Lung microvascular endothelial cell (primary cell): ENCODE results near the gene MSANTD2. TPM values are rescaled to one million over a fixed set of nuclear protein-coding genes. Genes with fewer than 3 reads are reported as not detected.
A peak's percentile ranks its signal among the peaks of the same experiment; 100 is the strongest.

Experiments
- DNase-seq, 2 donors: peaks; one replicate each; pipeline versions ENCODE4 v3.0.0 to v3.0.0-alpha.2; 2010; ENCODE audit warnings: low read depth in 2 of 2
- total RNA-seq: library from RNA; depleted of rRNA; stranded (reverse); fragments of >200 nt; gene quantifications from 2 replicates; pipeline ENCODE4 v1.2.1, GENCODE V29; 2014

The MSANTD2 gene
- total RNA-seq, 1 donor from 2014 or later: 5.6 TPM

DNA sequence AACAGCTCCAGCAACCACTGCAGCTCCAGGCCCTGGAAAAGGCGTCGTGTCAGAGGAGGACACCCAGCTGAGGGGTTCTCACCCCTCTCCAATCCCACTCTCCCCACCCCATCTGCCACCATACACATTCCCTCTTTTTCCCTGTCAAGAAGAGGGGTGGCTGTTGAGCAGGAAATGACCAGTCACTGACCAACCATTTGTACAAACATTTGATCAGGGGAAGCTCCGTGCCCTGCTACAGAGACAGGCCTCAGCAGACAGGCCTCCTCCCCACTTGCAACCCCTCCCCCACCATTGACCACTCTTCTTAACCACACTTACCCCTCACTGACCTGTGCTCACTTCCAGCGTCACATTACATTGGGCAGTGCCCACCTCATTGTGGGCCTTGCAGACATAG, 45.9 kb downstream of the MSANTD2 start:
- DNase-seq: peak in 1 of 2 donors; percentile 49

DNA sequence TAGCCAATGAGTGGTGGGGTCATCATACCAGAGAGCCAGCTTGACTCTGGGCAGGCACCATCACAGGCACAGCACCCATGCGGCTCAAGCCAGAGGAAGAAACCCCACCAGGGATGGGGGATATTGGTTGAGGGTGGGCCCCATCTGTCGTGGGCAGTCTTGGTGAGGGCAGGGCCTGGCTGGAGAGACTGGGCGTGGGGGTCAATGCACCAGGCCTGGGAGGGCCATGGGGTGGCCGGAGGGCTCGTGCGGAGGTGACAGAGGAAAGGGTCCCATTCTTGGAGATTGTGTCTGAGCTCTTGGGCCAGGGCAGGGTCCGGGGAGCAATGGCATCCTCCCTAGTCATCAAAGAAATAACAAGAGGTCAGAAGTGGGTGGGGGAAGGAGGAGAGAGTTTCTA, 46.6 kb downstream of the MSANTD2 start:
- no peak for DNase-seq

DNA sequence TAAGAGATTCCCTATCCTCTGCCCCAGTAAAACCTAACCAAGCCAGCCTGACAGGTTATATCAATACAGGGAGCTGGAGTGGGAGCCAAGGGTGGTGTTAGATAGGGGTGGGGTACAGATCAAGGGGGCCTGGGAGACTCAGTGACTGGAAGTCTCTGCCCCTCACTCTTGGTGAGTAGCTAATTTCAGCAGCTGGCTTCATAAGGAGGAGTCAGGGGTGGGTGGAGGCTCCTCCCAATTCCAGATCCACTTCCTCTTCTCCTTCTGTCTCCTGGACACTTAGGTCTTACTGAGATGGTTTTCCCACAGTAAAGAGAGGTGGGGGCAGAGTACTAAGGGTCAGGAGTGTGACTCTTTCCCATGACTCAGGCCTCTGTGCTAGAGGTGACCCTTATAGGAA, 47.0 kb downstream of the MSANTD2 start:
- DNase-seq: peak in 1 of 2 donors; percentile 41

DNA sequence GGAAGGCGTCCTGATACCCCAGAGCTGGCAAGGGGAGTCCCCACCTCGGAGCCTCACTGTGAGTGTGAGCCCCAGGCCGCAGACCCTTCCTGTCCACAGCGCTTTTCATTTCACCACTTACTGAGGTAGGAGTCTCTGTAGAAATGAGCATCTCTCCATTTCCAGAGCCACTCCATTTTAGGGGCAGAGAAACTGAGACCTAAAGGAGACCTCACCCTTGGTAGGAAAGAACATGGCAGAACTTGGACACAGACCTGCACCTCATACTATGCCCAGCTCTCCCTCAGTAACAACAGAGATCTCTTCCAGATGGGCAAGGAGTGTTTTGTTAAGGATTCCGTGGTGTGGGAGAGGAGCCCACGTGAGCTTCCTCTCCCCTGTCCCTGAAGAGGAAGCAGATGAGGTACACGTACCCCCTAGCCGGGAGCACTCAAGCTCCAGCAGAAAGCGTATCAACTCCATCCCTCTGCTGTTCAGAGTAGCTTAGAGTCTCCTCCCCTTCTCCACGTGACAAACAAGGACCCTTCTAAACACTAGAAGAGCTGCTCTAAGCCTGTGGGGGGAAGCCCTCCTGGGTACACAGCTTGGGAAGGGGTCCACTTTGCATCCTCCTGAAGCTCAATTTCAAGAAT, 47.6 kb downstream of the MSANTD2 start:
- DNase-seq: no peak

DNA sequence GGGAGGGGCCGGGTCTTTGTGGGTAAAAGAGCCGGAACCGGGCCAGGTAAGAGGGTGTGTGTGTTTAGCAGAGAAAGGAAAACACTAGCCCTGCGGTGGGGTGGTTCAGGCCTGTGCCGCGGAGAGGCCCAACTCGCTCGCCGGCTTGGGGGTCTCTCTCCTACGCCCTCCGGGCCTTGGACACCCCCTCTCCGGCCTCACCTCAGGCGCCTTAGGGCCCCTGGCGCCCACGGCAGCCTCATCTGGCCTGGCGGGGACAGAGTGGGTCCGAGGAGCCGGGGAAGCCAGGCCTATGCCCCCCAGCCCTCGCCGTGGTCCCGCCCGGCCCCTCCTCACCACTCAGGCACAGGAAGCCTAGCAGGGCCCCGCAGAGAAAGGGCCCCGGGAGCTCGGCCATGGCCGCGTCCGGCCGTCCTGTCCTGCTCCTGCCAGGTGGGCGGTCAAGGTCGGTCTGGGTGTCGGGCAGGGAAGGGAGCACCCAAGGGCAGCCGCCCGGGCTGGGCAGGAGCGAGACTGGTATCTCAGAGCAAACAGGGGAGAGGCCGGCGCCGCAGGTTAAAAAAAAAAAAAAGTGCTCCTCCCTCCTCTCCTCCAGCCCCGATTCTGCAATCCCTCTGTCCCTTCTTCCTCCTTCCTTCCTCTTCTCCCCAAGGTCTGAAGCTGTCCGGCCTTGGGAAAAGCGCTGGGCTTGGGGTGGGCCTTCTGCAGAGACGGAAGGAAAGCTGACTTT, 48.3 kb downstream of the MSANTD2 start, which contains the start of gene VSIG2:
TSS of gene VSIG2 (minus strand) at position 515 of the 730 bp plus-strand sequence. CDS start at position 397, 118 bp downstream.
- no peak for DNase-seq

DNA sequence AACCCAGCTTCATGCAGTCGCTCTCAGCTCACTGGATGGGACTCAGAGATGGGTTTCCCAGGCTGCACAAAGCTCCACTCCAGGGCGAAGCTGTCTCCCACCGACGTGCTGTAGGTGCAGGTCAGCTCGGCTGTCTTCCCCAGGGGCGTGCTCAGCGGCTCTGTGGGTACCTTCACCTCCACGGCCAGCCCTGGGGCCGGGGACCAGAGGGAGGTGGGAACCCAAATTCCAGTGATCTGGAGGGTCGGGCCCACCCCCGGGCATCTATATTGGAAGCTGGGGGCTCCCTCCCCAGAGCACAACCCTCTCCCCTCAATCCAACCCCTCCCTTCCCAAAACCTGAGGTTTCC, 48.8 kb downstream of the MSANTD2 start:
- no peak for DNase-seq

DNA sequence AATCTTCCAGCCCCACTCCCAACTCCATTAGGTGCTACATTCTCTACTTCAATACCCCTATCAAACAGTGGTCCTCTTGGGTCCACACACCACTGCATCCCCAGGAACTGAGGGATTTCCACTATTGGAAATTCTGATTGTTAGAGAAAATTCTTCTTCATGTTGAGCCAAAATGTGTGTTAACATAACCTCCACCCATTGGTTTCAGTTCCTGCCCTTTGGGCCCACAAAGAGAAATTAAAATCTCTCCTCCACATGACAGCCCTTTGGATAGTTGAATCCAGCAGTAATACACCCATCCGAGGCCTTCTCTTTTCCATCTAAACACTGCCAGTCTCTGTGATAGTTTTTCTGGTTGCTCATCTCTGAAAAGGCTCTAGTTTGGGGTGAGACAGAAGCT, 50.3 kb downstream of the MSANTD2 start:
- peak in 1 of 2 donors; percentile 58 for DNase-seq

DNA sequence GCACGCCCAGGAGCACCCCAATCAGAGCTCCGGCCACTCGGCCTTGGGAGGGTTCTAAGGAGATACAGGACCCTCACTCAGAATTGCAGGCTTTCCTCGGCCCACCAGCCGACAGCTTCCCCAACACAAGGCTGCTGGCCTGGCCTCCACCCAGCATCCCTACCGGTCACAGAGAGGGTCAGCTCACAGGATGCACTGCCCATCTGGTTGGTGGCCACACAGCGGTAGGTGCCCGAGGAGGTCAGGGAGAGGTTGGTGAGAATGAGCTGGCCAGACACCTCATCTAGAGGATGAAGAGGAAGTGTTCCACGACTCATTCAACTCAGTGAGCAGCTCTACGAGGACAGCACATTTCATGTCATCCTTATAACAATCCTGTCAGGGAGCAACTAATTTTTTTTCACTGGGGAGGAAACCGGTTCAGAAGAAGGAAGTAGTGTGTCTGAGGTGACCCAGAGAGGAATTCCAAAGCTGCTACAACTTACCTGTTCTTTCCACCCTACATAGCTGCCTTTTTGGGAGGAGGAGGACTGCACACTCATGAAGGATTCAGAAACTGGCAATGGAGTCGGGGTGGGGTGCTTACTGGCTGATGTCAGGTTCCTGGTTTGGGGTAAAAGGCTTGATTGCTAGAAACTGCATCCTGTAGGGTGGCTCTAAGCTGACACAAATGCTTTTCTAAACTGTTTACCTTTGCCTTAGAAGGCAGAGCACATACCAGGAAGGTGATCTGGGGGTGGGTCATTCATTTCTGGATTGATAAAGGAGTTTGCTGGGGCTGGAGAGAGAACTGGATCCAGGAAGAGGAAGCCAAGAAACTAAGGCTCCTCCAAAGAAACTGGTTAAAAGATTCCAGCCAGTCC, 51.5 kb downstream of the MSANTD2 start:
- peak; percentile 92 to 95 for DNase-seq

DNA sequence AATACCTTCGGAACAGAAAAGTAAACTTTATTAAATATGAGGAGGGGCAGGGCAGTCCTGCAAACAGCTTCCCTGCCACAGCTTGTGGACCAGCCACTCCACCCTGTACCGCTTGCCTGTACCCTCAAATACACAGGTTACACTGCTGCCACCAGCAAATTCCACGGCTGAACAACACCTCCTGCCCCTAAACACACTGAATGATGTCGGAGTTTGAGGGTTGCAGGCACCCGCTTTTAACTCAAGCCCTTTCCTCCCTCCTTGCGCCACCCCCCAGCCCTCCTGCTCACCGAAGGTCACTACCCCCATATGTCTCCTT, 52.1 kb downstream of the MSANTD2 start:
- DNase-seq: no peak

DNA sequence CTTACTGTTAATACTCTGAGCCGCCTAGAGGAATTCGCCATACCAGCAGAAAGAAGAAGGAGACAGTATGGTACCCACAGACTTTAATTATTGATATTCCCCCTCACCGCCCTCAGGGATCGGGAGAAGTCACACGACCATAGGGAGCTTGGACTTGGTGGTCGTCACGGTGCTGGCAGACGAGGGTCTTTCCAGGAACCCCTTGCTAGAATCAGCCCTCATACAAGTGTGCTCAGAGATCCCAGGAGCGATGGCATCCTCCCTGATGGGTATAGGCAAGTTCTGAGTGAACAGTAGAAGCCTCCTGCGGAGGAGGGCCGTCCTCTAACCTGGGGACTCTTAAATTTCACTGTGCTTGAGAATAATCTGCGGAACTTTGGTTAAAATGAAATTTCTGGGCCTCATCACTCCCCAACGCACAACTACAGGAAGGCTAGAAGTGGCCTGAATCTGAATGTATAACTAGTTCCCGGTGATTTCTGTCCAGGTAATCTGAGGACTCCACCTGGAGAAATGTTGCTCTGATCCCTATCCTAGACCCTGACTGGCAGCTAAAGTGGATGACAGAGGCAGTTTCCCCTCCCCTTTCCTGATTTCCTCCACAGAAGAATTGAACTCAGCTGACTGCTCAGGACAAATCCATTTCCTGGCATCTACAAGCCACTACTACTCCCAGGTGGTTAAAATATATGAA, 52.7 kb downstream of the MSANTD2 start:
- DNase-seq: peak; percentile 65 to 74

DNA sequence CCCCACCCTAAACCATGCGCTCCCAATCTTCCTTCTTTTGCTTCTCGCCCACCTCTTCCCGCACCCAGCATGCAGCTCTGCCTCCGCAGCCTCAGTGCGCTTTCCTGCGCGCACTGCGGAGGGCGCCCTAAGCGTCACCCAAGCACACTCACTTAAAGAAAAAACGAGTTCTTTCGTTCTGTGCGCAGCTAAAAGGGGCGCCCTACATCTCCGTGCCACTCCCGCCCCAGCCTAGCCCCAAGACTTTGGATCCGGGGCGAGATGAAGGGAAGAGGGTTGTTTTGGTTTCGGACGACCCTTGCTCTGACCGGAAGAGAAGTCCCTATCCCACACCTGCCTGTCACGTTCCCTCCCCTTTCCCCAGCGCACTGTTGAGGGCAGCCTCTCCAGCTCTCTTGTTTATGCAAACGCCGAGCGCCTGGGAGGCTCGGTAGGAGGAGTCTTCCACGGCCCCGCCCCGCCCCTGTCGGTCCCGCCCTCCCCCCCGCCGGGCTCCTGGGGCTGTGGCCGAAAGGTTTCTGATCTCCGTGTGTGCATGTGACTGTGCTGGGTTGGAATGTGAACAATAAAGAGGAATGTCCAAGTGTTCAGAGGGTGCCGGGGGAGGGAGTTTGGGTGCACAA, 53.5 kb downstream of the MSANTD2 start:
- peak; percentile 91 for DNase-seq

DNA sequence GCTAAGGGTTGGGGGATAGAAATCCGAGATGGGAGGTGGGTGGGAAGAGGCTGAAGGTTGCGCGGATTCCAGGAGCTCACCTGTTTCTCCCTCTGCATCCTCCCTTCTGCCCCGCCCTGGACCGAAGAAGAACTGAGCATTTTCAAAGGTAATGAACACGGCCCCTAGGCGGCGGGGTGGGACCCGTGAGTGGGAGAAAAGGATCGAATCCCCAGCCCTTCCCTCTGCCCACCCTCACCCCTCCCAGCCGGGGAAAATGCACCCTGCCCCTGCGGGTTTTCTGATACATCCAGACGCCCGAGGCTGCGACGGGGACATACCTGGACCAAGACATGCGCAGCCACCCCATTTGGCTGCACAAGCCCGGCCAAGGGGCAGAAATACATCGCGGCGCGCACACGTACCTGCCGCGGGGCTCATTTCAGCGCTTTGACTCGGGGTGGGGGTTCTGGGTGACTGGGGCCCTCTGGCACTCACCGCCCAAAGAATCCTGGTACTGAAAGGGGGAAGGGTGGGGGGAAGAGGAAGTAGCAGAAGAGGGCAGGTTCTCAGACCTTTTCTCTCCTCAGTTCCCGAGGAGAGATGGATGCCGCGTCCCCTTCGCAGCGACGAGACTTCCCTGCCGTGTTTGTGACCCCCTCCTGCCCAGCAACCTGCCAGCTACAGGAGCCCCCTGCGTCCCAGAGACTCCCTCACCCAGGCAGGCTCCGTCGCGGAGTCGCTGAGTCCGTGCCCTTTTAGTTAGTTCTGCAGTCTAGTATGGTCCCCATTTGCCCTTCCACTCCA, 54.2 kb downstream of the MSANTD2 start:
- DNase-seq: peak in 1 of 2 donors; percentile 33

DNA sequence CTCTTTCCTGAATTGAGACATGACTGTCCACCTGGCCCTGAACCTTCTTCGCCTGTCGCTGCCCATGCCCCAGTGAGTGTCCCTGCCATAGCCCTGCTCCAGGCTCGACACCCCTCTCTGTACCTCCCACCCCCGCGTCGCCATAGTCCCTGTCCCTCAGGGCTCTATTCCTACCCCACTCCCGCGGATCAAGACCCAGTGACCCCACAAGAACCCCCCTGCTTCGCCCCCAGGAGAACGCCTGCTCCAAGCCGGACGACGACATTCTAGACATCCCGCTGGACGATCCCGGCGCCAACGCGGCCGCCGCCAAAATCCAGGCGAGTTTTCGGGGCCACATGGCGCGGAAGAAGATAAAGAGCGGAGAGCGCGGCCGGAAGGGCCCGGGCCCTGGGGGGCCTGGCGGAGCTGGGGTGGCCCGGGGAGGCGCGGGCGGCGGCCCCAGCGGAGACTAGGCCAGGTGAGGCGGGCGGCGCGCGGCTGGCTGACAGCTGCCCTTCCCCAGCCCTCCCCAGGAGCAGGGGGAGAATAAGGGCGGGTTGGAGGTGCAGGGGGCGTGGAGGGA, 54.9 kb downstream of the MSANTD2 start:
- DNase-seq: no peak

DNA sequence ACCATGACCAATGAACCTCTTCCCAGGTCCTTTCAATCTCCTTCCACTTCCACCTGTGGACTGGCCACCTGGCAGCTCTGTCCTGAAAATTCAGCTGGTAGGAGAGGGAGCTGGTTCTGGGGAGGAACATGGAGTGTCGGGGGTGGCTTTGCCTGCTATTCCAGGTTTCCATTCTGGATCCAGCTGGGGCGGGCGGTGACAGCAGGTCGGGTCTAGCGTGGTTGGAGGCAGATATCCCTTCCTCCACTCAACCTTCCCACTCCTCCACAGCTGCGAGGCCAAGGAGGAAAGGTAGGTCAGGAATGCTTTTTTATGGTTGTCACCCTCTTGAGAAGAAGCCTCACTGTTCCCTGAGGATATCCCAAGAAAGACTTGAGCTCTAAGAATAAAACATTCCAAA, 57.2 kb downstream of the MSANTD2 start:
- no peak for DNase-seq

DNA sequence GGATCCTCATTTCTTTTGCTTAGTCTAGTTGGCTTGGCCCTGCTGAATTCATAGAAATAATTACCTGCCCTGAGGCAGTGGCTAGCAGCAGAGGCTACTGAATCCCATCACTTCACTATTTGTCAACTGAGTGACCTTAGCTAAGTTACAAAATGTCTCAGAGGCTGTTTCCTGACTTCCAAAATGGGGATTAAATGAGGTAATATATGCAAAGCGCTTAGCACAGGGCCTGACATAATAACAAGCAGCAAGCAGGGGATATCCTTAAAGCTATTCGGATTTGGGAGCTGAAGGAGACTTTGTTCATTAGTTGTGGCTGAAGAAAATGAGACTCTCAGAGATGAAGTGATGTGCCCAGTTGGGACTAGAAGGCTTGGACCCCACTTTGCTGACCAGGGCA, 57.7 kb downstream of the MSANTD2 start:
- no peak for DNase-seq

DNA sequence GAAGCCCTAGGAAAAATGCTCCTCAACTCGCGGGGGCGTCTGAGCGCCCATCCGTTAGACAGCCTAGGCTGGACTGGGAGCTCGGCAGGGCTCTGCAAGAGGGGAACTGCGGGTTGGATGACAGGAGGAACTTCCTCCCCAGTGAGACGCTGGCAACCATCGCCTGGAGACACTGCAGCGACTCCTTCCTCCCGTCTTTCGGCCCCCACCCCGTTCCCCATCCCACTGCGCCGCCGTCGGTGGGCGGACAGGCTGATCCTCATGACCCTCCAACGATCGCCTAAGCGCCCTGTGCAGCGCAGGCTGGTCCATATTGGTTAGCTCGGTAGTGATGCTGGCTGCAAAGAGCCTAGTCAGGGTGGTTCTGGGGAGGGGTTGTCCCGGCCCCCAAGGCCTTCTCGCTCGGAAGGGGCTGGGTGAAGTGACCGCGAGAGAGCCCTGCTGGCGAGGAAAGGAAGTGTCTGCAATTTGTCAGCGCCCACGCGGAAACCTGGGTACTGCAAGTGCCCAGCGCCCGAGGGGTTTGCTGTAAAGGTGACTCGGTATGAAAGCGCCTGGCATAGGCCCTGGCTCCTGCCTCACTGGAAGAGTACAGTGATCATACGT, 59.8 kb downstream of the MSANTD2 start:
- DNase-seq: peak; percentile 59 to 62

DNA sequence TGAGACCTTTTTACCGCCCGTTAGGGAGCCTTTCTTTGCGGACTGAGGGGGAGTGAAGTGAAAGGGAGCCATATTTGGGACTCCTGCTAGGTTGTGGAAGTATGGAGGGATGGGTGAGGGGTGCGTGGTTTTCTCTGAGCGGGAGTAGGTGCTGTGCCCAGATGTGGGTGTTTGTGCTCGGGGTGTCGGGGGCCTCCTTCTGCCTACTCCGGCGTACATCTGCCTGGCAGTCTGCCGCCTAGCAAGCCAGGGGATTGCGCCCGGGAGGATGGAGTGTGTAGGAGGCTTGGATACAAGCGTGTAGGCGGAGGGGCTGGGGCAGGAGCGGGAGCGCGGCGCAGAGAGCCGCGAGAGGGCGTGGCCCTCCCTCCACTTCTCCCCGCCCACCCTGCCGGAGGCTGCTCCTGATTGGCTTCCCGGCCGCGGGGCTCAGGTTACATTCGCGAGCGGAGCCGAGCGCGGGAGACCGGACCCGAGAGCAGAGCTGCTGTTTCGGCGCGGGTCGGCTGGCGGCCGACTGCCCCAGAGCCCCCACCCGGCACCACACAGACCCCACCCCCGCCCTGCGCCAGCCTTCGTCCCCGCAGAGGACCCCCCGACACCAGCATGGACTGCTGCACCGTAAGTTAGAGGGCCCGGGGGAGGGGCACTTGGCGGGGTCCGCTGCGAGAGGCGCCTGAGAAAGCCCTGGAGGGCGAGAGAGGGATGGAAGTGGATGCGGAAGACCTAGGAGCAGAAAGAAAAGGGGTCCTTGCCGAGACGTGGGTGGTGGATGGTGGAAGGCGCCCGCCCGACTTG, 60.5 kb downstream of the MSANTD2 start, which contains the start of gene NRGN:
TSS of gene NRGN (plus strand) at position 464 of the 798 bp plus-strand sequence. CDS start at position 607, 143 bp downstream.
- peak; percentile 91 for DNase-seq

DNA sequence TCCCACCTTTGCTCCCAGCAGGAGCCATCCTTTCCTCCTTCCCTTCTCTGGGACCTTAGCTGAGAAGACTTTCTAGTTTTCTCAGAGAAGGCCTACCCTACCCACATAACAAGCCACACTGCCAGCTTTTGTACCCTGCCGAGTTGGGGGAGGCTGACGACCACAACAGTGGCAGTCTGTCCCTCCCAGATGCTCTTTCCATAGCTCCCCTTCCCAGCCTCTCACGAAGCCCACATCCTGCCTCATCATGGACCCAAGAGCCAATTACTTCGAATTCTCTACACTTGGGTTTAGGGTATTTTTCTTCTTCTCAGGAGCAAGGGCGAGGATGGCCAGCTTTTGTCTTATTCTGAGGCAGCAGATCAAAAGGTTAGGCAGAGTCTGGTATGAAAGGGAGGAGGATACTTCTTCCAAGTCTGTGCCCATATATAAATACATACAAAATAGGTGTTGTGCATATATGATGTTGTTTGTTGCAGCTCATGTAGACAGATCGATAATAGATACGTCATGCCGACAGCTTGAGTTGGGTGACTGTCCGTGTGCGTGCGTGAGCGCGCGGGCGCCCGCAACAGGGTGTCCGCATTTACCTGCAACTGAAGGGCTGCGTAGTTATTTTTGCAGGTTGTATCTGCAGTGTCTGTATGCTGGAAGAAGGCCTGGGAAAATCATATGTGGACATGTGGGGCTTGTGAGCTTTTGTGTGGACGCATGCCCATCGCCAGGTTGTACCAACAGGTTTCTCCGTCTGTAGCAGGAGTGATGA, 61.3 kb downstream of the MSANTD2 start:
- DNase-seq: no peak
